PC-9 (cell line): Measurements from ENCODE around the gene RNASE9. TPM values are rescaled to one million over a fixed set of nuclear protein-coding genes. Genes with fewer than 3 reads are reported as not detected.

ENCODE experiments used
- BruUV-seq: library from RNA; stranded (reverse); fragments of 400-500 nt; replicated peaks from 2 replicates; lab custom pipeline; 2021; lab: Mats Ljungman, UMichigan
- CTCF ChIA-PET: fragments of 300-600 bp; sonication (Branson Sonifier 250); formaldehyde crosslinking; loops from one replicate; lab custom pipeline; 2022; ENCODE audit warnings: antibody characterized with exemption; lab: Charles Lee
- POLR2A ChIA-PET: fragments of 300-600 bp; sonication (Branson Sonifier 250); formaldehyde crosslinking; loops from one replicate; lab custom pipeline; 2022; ENCODE audit warnings: antibody characterized with exemption; ENCODE audit not compliant: unreplicated experiment; lab: Charles Lee
- DNase-seq, 2 experiments: peaks; one replicate each; pipeline versions ENCODE4 v3.0.0 to v3.0.0-alpha.2; 2015 to 2022; ENCODE audit warnings: mixed read lengths in 1 of 2
- H2AFZ ChIP-seq: fragments of 200-600 bp; sonication (generic); 2 replicates; pipeline ENCODE4 v1.8.1; 2017; ENCODE audit warnings: antibody characterized with exemption
- H3F3A ChIP-seq: fragments of 200-600 bp; sonication (generic); 2 replicates; pipeline ENCODE4 v1.8.1; 2017; ENCODE audit warnings: antibody characterized with exemption, mild to moderate bottlenecking, low read depth; ENCODE audit not compliant: insufficient read depth
- H3K27ac ChIP-seq: fragments of 200-600 bp; sonication (generic); 2 replicates; pipeline ENCODE4 v1.6.1; 2016; ENCODE audit warnings: mixed run types
- H3K27me3 ChIP-seq: fragments of 200-600 bp; sonication (generic); 2 replicates; pipeline ENCODE4 v1.6.1; 2016; ENCODE audit warnings: low read depth, mixed run types; ENCODE audit not compliant: insufficient read depth
- H3K36me3 ChIP-seq: fragments of 200-600 bp; sonication (generic); 2 replicates; pipeline ENCODE4 v1.6.1; 2016; ENCODE audit warnings: low read depth, mixed run types
- H3K4me1 ChIP-seq: fragments of 200-600 bp; sonication (generic); replicated peaks from 2 replicates; pipeline ENCODE4 v1.6.1; 2016; ENCODE audit warnings: mixed run types; ENCODE audit not compliant: insufficient read depth
- H3K4me2 ChIP-seq: fragments of 200-600 bp; sonication (generic); 2 replicates; pipeline ENCODE4 v1.6.1; 2017; ENCODE audit warnings: mixed run types
- H3K4me3 ChIP-seq: fragments of 200-600 bp; sonication (generic); 2 replicates; pipeline ENCODE4 v1.6.1; 2016; ENCODE audit warnings: mixed run types
- H3K79me2 ChIP-seq: fragments of 200-600 bp; sonication (generic); 2 replicates; pipeline ENCODE4 v1.6.1; 2017; ENCODE audit warnings: low read depth, mixed run types
- H3K9me2 ChIP-seq: fragments of 200-600 bp; sonication (generic); 2 replicates; pipeline ENCODE4 v1.8.1; 2017; ENCODE audit warnings: mild to moderate bottlenecking; ENCODE audit not compliant: insufficient read depth
- H3K9me3 ChIP-seq: fragments of 200-600 bp; sonication (generic); 2 replicates; pipeline ENCODE4 v1.8.1; 2016; ENCODE audit warnings: low read depth; ENCODE audit not compliant: insufficient read depth
- H4K20me1 ChIP-seq: fragments of 200-600 bp; sonication (generic); 2 replicates; pipeline ENCODE4 v1.8.1; 2017; ENCODE audit not compliant: insufficient read depth
- EZH2 ChIP-seq: fragments of 200-600 bp; sonication (generic); IDR thresholded peaks from 2 replicates; pipeline ENCODE4 v1.8.0; 2017; ENCODE audit warnings: antibody characterized with exemption, low read depth
- intact Hi-C: fragments of 100-400 bp; cut with micrococcal nuclease; formaldehyde crosslinking; loops from one replicate; pipeline ENCODE4 v1.10.0; 2022; ENCODE audit not compliant: unreplicated experiment
- total RNA-seq: library from RNA; stranded (reverse); gene quantifications from 2 replicates; pipeline ENCODE4 v1.2.3, GENCODE V29; 2021
- TF ChIP-seq, protein P1 (sequence below): fragments of 200-600 bp; sonication (generic); conservative IDR thresholded peaks from 2 replicates; pipeline ENCODE4 v1.6.1; 2017; ENCODE audit warnings: mixed run types, antibody characterized with exemption, mild to moderate bottlenecking, moderate library complexity

Gene RNASE9
- total RNA-seq, 1 experiment from 2014 or later: not detected

DNA sequence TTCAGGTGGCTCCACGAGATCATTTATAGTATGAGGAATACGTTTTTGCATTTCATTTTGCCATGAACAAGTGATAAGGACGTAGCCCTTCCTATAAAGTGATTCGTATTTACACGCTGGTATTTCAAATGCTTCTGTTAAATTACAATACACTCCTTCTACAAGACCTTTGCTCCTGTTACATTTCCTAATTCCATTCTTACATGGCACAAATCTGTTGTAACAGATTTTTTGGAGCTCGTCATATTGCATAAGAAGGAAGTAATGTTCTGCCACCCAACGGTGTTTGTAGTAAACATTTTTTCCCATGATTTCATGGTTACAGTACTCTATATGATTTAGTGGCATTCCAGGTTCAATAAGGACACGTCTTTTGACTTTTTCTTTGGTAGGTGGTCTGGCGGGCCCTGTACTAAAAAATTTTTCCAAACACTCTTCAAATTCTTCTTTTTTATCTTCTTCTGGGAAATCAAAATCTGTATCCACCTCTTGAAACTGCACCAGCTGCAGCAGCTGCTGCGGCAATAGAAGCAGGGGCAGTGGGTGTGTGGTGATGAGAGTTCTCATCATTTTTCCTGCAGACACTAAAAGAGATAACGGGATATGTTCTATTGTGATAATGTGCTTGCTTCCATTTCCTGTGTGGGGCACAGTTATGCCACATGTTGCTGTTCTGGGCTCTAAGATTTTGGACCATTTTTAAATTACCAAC lies 4.2 kb downstream of the RNASE9 start:
- H3K4me1 ChIP-seq: no peaks in the 10 kb centered on the region
- no peak overlapping the region for H3K4me2 ChIP-seq
- H4K20me1 ChIP-seq: no peaks in the 10 kb centered on the region
- H3K9me2 ChIP-seq: no peaks in the 10 kb centered on the region
- intact Hi-C loops: no loop called here
- no peaks in the 10 kb centered on the region for H3K27me3 ChIP-seq
- no peak for TF ChIP-seq EZH2
- TF ChIP-seq, protein P1, sequence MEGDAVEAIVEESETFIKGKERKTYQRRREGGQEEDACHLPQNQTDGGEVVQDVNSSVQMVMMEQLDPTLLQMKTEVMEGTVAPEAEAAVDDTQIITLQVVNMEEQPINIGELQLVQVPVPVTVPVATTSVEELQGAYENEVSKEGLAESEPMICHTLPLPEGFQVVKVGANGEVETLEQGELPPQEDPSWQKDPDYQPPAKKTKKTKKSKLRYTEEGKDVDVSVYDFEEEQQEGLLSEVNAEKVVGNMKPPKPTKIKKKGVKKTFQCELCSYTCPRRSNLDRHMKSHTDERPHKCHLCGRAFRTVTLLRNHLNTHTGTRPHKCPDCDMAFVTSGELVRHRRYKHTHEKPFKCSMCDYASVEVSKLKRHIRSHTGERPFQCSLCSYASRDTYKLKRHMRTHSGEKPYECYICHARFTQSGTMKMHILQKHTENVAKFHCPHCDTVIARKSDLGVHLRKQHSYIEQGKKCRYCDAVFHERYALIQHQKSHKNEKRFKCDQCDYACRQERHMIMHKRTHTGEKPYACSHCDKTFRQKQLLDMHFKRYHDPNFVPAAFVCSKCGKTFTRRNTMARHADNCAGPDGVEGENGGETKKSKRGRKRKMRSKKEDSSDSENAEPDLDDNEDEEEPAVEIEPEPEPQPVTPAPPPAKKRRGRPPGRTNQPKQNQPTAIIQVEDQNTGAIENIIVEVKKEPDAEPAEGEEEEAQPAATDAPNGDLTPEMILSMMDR: no peak
- no peaks in the 10 kb centered on the region for H3K79me2 ChIP-seq
- DNase-seq: peak in 1 of 2 experiments; percentile 41
- H3K36me3 ChIP-seq: no peaks in the 10 kb centered on the region
- no TSS peak for BruUV-seq
- H3K27ac ChIP-seq: no peak overlapping the region
- ChIA-PET CTCF (no interaction called here), POLR2A (no interaction called here)
- no peaks in the 10 kb centered on the region for H3F3A ChIP-seq
- H2AFZ ChIP-seq: no peak overlapping the region
- H3K9me3 ChIP-seq: no peaks in the 10 kb centered on the region
- H3K4me3 ChIP-seq: no peak overlapping the region

DNA sequence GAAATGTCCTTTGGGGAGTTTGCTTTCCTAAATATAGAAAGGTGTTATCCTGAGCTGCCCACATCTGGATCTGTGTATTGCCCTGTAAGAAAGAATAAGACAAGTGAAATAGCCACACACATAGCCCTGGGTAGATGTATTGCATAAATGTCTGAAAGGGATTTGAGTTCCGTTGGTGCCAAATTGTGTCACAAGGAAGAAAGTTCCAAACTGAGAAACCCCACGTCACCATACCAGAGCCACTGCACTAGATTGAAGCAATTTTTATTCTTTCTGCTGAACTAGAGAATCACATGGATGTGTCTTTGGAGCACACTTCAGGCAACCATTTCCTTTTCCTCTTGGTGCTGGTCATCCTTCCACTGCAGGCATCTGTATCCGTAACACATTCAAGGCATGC lies 5.0 kb downstream of the RNASE9 start:
- no peak for DNase-seq
- H3K4me2 ChIP-seq: no peak overlapping the region
- no peaks in the 10 kb centered on the region for H3K79me2 ChIP-seq
- CTCF ChIA-PET: no interaction called here
- intact Hi-C loops: no loop called here
- H3K27ac ChIP-seq: no peak overlapping the region
- no peaks in the 10 kb centered on the region for H3K4me1 ChIP-seq
- no peaks in the 10 kb centered on the region for H4K20me1 ChIP-seq
- no peak overlapping the region for H2AFZ ChIP-seq
- BruUV-seq: no TSS peak
- no peak for TF ChIP-seq EZH2
- POLR2A ChIA-PET: no interaction called here
- no peaks in the 10 kb centered on the region for H3K36me3 ChIP-seq
- H3K4me3 ChIP-seq: no peak overlapping the region
- no peaks in the 10 kb centered on the region for H3K9me3 ChIP-seq
- no peaks in the 10 kb centered on the region for H3K9me2 ChIP-seq
- H3F3A ChIP-seq: no peaks in the 10 kb centered on the region
- no peaks in the 10 kb centered on the region for H3K27me3 ChIP-seq

DNA sequence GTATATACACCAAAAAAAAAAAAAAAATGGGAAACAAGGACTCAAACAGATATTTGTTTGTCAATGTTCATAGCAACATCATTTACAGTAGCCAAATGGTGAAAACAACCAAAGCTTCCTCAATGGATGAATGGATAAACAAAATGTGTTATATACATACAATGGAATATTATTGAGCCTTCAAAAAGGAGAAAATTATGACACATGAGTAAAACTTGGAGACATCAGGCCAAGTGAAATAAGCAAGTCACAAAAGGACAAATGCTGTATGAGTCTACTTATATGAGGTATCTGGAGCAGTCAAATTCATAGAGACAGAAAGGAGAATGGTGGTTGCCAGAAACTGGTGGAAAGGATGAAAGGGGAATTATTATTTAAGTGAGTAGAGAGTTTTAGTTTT lies 7.8 kb downstream of the RNASE9 start:
- ChIA-PET POLR2A (no interaction called here), CTCF (no interaction called here)
- Histone ChIP-seq H3K4me3 (no peak overlapping the region), H3K27ac (no peak overlapping the region), H2AFZ (no peak overlapping the region), H3K9me2 (no peaks in the 10 kb centered on the region), H3K79me2 (no peaks in the 10 kb centered on the region), H3K27me3 (no peaks in the 10 kb centered on the region), H3K4me2 (no peak overlapping the region), H3F3A (no peaks in the 10 kb centered on the region), H3K4me1 (no peaks in the 10 kb centered on the region), H3K36me3 (no peaks in the 10 kb centered on the region), H3K9me3 (no peaks in the 10 kb centered on the region), H4K20me1 (no peaks in the 10 kb centered on the region)
- no TSS peak for BruUV-seq
- TF ChIP-seq EZH2: no peak
- TF ChIP-seq, protein P1: no peak
- no peak for DNase-seq
- intact Hi-C loops: no loop called here

DNA sequence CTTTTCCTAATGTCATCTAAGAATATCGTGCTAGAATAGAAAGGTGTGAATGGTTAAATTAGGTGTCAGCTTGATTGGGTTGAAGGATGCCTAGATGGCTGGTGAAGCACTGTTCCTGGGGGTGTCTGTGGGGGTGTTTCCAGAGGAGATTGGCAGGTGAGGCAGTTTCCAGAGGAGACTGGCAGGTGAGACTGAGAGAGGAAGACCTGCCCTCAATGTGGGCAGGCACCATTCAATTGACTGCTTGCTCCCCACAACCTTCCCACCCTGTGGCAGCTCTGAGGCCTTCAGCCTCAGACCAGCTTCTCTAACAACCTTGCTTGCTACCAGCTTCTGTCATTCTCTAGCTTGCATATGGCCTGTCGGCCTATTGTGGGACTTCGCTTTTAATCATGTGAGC lies 9.2 kb downstream of the RNASE9 start:
- no peak overlapping the region for H3K4me2 ChIP-seq
- DNase-seq: no peak
- POLR2A ChIA-PET: no interaction called here
- H4K20me1 ChIP-seq: no peaks in the 10 kb centered on the region
- H3K9me2 ChIP-seq: no peaks in the 10 kb centered on the region
- no peaks in the 10 kb centered on the region for H3K36me3 ChIP-seq
- no peaks in the 10 kb centered on the region for H3K9me3 ChIP-seq
- TF ChIP-seq EZH2: no peak
- TF ChIP-seq, protein P1: no peak
- H3K27me3 ChIP-seq: no peaks in the 10 kb centered on the region
- intact Hi-C loops: no loop called here
- CTCF ChIA-PET: no interaction called here
- no peaks in the 10 kb centered on the region for H3K4me1 ChIP-seq
- H3K4me3 ChIP-seq: no peak overlapping the region
- no peaks in the 10 kb centered on the region for H3K79me2 ChIP-seq
- no peak overlapping the region for H2AFZ ChIP-seq
- no peaks in the 10 kb centered on the region for H3F3A ChIP-seq
- H3K27ac ChIP-seq: no peak overlapping the region
- no TSS peak for BruUV-seq
